ENCODE measurements around the gene CACNA1B. TPM values are rescaled to one million over a fixed set of nuclear protein-coding genes. Genes with fewer than 3 reads are reported as not detected.
A peak's percentile ranks its signal among the peaks of the same experiment; 100 is the strongest.

The CACNA1B gene
- total RNA-seq, 3 donors from 2014 or later = 0.12 to 1.7 (median 0.22) TPM

DNA sequence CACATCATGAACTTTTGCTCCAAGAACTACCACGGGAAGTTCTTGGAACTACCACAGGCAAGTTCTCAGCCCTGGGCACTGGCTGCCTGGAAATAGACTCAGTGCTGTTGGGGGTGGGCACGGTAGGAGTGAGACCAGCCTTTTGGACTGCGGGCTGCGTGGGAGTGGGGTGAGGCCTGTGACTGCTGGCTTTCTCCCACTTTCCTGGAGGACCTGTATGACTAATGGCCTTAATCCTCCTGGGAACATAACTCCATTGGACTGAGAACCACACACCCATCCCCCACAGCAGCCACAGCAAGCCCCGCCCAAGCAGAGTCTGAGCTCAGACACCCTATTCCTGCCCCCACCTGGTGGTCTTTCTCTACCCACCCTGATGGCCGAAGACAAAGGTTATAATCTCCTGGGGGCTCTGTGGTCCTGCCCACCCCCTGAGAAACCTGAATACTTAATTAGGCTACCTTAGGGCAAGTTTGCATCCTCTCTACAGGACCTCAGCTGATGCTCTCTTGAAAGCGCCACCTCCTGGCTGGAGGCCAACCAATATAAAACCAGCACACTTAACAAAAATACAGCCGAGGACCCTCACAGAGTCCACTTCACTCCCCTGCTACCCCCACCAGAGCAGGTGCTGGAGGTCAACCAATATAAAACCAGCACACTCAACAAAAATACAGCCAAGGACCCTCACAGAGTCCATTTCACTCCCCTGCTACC lies 112.6 kb downstream of the CACNA1B start:
- ATAC-seq = no peak

GRCh38 chr9:138003485-138004190 lies 126.1 kb downstream of the CACNA1B start:
- TF ChIP-seq, protein P1, sequence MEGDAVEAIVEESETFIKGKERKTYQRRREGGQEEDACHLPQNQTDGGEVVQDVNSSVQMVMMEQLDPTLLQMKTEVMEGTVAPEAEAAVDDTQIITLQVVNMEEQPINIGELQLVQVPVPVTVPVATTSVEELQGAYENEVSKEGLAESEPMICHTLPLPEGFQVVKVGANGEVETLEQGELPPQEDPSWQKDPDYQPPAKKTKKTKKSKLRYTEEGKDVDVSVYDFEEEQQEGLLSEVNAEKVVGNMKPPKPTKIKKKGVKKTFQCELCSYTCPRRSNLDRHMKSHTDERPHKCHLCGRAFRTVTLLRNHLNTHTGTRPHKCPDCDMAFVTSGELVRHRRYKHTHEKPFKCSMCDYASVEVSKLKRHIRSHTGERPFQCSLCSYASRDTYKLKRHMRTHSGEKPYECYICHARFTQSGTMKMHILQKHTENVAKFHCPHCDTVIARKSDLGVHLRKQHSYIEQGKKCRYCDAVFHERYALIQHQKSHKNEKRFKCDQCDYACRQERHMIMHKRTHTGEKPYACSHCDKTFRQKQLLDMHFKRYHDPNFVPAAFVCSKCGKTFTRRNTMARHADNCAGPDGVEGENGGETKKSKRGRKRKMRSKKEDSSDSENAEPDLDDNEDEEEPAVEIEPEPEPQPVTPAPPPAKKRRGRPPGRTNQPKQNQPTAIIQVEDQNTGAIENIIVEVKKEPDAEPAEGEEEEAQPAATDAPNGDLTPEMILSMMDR (IDR thresholded peaks at IDR 0.05) = no peak
- DNase-seq (no peak), ATAC-seq (no peak)
- H3K36me3 ChIP-seq (ENCODE audit: low read depth) = no peaks in the 10 kb centered on the region
- intact Hi-C loops (cut with DNase I, micrococcal nuclease) = no loop called here
- no peaks in the 10 kb centered on the region for H3K4me1 ChIP-seq (ENCODE audit: low read depth)
- H3K9me3 ChIP-seq = no peaks in the 10 kb centered on the region
- no peak overlapping the region for H3K4me3 ChIP-seq

More for the DNA sequence above, 112.6 kb downstream of the CACNA1B start:
- intact Hi-C loops (cut with DNase I, micrococcal nuclease) = no loop called here
- H3K36me3 ChIP-seq (ENCODE audit: low read depth) = no peaks in the 10 kb centered on the region
- no peak overlapping the region for H3K4me3 ChIP-seq
- no peak for DNase-seq
- no peaks in the 10 kb centered on the region for H3K4me1 ChIP-seq (ENCODE audit: low read depth)
- TF ChIP-seq, protein P1 (IDR thresholded peaks at IDR 0.05) = no peak
- H3K9me3 ChIP-seq = no peaks in the 10 kb centered on the region

DNA sequence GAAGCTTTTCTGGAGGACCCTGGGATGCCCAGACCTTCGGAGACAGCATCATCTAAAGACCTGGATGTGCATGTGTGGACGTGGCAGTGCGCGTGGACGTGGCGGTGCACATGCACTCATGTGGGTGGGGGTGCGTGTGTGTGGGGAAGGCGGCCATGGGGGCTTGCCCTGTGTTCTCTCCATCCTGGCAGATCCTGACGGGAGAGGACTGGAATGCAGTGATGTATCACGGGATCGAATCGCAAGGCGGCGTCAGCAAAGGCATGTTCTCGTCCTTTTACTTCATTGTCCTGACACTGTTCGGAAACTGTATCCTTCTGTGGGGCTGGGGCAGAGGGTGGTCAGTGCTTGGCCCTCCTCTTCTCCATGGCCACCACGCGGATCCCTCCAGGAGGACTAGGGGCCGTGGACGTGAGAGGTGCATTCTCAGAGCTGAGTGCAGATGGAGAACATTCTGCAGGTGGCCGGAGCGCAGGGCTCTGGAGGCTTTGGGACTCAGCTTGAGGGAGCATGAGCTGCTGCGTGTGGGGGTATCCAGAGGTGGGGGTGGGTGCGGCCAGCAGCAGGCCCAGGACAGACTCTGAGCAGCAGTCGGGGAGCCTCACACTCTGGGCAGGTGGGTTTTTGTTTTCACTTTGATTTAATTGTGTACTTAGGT lies 129.1 kb downstream of the CACNA1B start:
- DNase-seq = no peak
- intact Hi-C loops (cut with DNase I, micrococcal nuclease) = no loop called here
- Histone ChIP-seq H3K4me3 (no peak overlapping the region), H3K36me3 (ENCODE audit: low read depth) (no peaks in the 10 kb centered on the region), H3K9me3 (no peaks in the 10 kb centered on the region), H3K4me1 (ENCODE audit: low read depth) (no peaks in the 10 kb centered on the region)
- TF ChIP-seq, protein P1 (IDR thresholded peaks at IDR 0.05) = no peak
- ATAC-seq = no peak

DNA sequence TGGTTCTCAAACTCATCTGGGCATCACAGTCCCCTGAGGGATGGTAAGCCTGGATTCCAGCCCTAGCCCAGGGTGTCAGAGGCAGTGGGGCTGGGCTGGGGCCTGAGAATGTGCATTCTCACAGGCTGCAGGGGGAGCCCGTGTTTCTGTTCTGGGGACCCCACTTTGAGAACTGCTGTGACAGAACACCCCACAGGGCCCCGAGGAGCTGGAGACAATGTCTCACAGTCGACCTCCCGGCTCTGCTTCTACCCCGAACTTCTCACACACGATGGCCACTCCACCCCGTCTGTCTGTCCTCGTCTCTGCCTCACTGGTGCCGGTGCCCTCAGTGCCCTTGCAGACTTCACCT lies 130.0 kb downstream of the CACNA1B start:
- intact Hi-C loops (cut with DNase I, micrococcal nuclease) = no loop called here
- Histone ChIP-seq H3K4me1 (ENCODE audit: low read depth) (no peaks in the 10 kb centered on the region), H3K9me3 (no peaks in the 10 kb centered on the region), H3K4me3 (no peak overlapping the region), H3K36me3 (ENCODE audit: low read depth) (no peaks in the 10 kb centered on the region)
- ATAC-seq (no peak), DNase-seq (no peak)
- TF ChIP-seq, protein P1 (IDR thresholded peaks at IDR 0.05) = no peak

DNA sequence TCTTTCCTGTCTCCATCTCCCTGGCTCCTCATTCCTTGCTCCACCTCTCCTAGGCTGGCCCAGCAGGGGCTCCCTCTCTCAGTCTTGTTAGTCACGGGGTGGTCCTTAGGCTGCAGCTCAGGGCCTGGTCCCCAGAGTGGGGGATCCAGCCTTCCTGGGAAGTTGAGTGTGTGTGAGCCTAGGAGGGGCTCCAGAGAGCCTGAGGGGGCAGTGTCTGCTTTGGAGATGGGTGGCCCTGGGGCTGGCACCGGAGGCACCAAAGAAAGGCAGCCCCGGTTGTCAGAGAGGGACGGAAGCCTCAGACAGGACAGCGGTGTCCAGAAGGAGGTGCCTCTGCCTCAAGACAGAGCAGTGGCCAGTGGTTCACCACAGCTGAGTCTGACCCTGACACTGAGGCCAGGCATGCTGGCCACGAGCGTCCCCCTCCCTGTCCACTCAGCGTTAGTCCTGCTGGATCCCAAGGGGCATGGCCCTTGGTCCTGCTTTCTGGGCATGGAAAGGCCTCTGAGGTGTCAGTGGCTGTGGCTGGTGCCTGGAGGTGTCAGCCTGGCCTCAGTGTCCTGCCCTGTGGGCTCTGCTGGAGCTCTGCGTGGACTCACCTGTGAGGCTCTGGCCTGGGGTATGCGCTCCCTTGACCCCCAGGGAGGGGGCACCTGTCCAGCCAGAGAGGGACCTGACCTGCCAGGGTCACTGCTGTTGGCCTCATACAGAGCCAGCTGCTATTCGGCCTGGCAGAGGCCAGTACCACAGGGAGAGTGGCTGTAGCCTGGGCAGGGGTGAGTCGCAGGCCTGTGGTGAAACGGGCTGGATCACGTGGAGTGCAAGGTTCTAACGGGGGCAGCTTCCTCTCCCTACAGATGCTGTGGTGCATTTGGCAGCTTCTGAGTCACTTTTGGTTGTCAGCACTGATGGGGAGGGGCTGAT lies 130.6 kb downstream of the CACNA1B start:
- Histone ChIP-seq H3K4me3 (no peak overlapping the region), H3K9me3 (no peaks in the 10 kb centered on the region), H3K36me3 (ENCODE audit: low read depth) (no peaks in the 10 kb centered on the region), H3K4me1 (ENCODE audit: low read depth) (no peaks in the 10 kb centered on the region)
- TF ChIP-seq, protein P1 (IDR thresholded peaks at IDR 0.05) = no peak
- intact Hi-C loops (cut with DNase I, micrococcal nuclease) = no loop called here
- ATAC-seq (no peak), DNase-seq (peak in 1 of 3 donors; percentile 19)

Data from mucosa of descending colon (tissue), 3 donors.